Activated CD8-positive, alpha-beta memory T cell treated with anti-CD3 and anti-CD28 coated beads for 24 hours (primary cell): ENCODE results near the gene SLCO3A1.
"Not testable (repeated sequence)": the region's sequence is repeated elsewhere in the genome, so short reads cannot be mapped to it uniquely, and the experiment has no call there.

Experiments
- DNase-seq: peaks from one replicate; pipeline ENCODE4 v3.0.0-alpha.2; 2020

Gene SLCO3A1

DNA sequence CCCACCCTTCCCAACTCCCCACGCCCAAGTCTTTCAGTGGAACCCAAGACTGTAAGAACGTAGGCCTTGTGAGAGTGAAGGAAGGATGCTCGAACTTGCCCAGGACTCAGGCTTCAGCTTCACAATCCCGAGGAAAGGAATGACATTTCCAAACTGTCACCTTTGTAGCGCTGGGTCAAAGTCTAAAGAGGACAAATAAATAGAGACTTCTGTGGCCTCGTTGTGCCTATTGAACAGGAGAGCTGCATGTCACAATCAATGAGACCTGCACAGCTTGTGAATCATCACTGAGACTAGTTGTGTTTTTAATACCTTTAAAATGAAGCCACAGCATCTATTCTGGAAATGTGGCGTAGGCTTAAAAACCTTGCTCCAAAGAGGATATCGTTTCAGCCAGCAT lies 317.4 kb downstream of the SLCO3A1 start:
- no peak for DNase-seq

DNA sequence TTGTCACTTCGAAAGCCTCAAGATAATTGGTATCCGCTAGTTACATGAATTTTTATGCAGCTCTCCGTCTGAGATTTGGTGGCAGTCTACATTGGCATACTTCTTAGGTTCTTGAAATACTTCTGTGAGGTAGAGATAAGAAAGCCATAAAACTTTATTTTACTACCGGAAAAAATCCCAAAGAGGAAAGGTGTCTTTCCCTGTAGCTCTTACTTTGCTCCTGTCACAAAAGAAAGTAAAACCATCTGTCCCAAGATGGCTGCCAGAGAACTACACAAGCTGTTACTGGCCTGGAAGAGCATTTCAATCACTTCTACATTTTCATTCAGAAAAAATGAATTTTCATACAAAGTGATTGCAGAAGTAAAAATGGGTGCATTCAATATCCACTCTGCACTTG lies 325.4 kb downstream of the SLCO3A1 start:
- DNase-seq: no peak

DNA sequence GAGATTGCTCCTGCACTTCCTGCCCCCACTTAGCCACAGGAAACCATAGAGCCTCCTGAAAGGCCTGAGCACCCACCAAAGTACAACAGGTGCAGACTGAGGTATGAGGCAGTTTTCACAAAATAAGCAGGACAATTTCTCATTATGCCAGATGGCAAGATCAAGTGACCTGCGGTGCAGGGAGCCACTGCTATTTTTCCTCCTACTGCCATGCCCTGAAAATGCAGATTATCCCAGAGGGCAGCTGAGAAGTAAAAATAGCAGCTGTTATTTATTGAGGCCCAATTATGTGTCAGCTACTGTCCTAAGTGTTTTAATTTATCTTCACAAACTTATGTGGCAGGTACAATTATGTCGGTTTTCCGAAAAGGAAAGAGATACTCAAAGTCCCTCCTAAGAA lies 330.6 kb downstream of the SLCO3A1 start:
- no peak for DNase-seq

DNA sequence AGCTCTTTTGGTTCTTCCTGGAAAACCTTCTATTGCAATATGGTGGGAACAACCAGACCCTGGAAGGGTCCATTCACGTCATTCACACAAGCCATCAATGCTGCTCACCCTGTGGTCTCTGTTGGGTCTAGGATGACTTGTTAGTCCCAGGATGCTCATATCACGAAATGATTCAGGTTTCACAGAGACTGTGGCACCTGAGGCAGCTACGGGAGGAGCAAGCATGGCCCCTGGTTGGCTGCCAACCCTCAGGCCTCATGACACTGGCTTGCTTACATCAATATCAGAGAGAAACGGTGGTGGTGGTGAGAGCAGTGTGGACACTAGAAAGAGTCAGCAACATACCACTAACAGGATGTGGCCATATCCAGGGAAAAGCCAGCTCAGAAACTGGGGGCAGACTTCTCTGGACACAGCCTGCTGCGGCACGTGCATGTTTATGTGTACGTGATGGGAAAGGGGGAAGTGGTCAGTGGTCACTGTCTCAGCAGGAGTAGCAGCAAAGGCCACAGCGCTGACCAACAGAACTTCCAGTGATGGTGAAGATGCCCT lies 331.2 kb downstream of the SLCO3A1 start:
- no peak for DNase-seq

DNA sequence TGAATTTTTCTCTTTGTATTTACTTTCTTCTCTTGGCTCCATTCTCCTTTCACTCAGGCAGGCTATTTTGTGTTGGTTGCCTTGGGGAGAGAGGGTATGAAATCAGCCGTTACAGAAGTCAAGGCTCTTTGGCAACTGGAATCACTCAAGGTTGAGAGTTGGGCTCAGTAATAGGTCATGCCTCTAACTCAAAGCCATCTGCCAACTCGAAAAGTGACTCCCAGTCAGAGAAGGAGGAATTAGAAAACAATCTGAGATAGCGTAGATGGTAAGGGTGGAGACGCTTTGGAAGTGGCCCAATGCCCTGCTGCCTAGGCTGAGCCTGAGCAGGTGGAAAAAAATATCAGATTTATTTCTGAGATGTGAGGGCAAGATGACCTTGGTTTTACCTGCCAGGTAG lies 334.5 kb downstream of the SLCO3A1 start:
- no peak for DNase-seq

DNA sequence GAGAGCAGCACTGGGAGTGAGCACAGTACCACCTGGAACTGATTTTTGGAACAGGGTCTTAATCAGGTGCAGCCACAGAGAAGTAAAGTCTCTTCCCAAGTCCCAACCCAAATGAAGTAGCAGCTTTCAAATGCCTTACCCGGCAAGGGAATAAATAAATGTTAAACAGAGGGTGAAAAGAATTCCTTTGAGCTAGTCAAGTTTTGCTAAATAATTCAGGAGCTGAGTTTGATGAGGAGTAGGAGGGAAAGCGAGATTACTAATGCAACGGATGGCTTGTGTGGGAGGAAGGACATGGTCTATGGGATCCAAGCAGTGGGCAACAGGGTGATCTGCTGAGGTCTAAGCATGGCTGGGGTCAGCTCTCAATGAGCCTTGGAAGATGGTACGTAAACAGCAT lies 335.7 kb downstream of the SLCO3A1 start:
- DNase-seq: no peak

DNA sequence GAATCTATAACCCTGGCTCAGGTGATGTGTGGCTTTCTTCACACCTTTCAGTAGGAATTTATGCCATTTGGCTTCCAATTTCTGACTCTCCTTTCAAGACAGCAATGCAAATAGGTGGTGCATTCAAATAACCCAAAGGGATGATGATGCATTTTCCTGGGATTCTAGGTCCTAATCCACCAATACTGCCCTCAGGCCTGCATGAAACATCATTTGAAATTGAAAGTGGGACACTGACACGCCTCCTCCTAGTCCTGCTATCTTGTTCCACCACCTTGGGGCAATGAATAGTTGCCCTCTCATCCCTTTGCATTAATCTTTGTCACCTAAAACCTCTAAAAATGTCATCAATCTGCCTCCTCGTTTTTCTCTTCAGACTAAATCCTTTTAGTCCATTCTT lies 341.7 kb downstream of the SLCO3A1 start:
- DNase-seq: no peak

DNA sequence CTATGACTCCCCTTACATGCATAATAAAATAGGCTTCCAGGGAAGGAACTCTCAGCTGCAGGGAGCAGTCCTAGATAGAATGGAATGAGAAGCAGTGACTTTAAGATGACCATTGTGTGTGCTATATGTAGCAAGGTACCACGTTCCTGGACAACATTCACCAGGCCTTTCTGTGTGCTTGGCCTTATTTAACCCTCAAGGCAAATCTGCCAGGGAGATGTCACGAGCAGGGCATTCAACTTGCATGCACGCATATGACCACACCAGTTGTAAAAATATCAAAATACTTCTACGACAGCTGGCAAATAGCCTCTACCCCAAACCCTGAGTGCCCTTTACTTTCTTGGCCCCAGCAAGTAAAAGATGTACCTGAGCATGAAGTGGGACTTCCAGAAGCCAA lies 342.8 kb downstream of the SLCO3A1 start:
- no peak for DNase-seq

DNA sequence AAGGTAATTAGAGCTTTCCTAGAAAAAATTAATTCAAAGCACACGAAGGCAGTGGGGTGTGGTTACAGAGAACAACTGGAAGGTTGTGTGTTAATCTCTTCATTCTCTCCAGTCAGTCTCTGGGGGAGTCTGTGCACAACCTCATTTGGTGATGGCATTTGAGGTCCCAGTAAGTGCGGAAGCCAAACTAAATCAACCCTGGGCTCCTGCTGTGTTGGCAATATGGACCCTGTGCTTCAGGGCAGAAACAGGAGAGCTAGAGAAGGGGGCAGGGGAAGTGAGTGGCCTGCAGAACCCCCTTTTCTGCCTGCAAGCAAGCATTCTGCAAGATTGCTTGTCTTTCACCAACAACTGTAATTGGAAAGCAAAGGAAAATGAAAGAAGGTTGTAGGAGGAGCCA lies 344.2 kb downstream of the SLCO3A1 start:
- DNase-seq: no peak

DNA sequence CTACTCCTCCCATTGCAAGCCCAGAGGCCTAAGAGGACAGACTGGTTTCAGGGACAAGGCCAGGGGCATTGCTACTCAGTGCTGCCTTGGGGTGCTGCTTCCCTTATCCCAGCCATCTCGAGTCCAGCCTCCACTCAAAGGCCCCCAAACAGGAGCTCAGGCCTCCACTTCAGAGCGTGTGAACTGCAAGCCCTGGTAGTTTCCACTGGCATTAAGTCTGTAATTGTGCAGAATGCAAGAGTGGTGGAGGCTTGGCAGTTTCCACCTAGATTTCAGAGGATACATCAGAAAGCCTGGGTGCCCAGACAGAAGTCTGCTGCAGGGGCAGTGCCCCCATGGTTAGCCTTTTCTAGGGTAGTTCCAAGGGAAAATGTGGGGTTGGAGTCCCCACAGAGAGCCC lies 347.4 kb downstream of the SLCO3A1 start:
- no peak for DNase-seq

DNA sequence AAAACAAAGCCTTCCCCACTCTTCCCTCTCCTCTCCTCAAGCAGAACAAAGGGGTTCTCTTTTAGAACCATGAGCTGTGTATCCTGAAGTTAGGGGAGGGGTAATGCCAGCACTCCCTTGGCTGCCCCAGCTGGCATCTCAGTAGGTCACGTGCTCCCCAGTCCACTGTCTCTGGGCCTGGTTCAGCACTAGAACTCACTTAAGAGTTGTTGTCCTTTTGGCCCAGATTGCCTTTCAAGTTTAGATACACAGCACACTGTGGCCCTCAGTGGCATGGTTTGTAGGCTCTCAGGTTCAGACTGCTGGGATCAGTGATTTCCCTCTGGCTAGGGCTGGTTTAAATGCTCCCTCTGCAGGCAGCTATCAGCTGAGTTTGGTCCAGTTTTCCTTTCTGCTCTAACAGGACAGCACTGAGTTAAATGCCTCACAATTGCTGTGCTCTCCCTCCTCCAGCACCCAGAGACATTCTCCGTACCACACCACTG lies 351.8 kb downstream of the SLCO3A1 start:
- no peak for DNase-seq

DNA sequence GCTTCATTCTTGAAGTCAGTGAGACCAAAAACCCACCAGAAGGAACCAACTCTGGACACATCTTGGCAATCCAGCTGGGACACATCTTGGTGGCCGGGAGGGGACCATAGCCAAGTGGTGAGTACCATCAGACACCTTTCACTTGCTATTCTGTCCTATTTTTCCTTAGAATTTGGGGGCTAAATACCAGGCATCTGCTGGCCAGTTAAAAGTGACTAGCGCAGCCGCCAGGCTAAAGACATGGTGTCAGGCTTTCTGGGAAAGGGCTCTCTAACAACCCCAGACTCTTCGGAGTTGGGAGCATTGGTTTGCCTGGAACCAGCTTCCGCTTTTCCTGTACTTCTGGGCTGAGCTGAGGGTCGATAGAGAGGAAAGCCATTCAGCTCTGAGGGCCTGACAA lies 354.1 kb downstream of the SLCO3A1 start:
- not testable (repeated sequence) for DNase-seq
